Kidney epithelial cell (primary cell): ENCODE data around the gene GLB1L. TPM values are rescaled to one million over a fixed set of nuclear protein-coding genes. Genes with fewer than 3 reads are reported as not detected.

Experiments used
- DNase-seq: peaks from one replicate; pipeline ENCODE4 v3.0.0-alpha.2; 2010; ENCODE audit warnings: low read depth
- H3K27me3 ChIP-seq: 2 replicates; pipeline ENCODE4 v1.6.0; 2011; ENCODE audit warnings: low read length; ENCODE audit not compliant: control insufficient read depth, insufficient read depth
- H3K36me3 ChIP-seq: 2 replicates; pipeline ENCODE4 v1.5.1; 2011; ENCODE audit warnings: low read length; ENCODE audit not compliant: control insufficient read depth, insufficient read depth
- H3K4me3 ChIP-seq: 2 replicates; pipeline ENCODE4 v1.5.1; 2011; ENCODE audit warnings: low read depth, mild to moderate bottlenecking, control low read depth, low read length
- total RNA-seq: library from RNA; depleted of rRNA; stranded (reverse); fragments of >200 nt; gene quantifications from 2 replicates; pipeline ENCODE4 v1.2.3, GENCODE V29; 2015
- TF ChIP-seq, protein P1 (sequence below): IDR thresholded peaks from 2 replicates; pipeline ENCODE4 v1.5.1; 2011; ENCODE audit warnings: mild to moderate bottlenecking, moderate library complexity, low read length, control low read depth, inconsistent platforms; ENCODE audit not compliant: insufficient read depth, poor library complexity, severe bottlenecking

GLB1L gene
- total RNA-seq, 1 donor from 2014 or later, result 19.8 TPM

DNA sequence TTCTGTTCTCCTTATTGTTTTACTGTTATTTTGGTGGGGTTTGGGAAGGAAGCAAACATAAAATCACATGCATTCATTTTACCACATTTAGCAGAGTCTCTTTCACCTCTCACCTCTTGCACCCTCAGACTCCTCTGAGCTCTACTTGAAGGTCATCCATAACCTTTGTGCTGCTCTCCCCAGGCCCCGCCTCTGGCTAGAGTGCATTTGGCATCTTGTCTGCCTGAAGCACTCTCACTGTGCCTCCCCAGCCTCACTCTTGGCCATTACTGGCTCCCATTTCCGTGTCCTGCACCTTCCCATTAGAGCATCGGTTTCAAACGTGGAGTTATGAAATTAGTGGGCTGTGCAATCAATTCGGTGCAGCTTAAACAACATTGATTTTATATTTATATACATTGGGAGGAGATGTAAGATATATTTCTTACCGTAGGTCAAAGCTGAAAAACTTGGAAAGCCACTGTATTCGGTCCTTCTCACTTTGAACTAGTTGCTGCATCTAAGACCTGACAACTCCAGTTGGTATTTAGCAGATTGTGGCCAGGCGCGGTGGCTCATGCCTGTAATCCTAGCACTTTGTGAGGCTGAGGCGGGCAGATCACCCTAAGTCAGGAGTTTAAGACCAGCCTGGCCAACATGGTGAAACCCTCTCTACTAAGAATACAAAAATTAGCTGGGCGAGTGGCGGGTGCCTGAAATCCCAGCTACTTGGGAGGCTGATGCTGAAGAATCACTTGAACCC, 45.6 kb downstream of the GLB1L start:
- TF ChIP-seq, protein P1, sequence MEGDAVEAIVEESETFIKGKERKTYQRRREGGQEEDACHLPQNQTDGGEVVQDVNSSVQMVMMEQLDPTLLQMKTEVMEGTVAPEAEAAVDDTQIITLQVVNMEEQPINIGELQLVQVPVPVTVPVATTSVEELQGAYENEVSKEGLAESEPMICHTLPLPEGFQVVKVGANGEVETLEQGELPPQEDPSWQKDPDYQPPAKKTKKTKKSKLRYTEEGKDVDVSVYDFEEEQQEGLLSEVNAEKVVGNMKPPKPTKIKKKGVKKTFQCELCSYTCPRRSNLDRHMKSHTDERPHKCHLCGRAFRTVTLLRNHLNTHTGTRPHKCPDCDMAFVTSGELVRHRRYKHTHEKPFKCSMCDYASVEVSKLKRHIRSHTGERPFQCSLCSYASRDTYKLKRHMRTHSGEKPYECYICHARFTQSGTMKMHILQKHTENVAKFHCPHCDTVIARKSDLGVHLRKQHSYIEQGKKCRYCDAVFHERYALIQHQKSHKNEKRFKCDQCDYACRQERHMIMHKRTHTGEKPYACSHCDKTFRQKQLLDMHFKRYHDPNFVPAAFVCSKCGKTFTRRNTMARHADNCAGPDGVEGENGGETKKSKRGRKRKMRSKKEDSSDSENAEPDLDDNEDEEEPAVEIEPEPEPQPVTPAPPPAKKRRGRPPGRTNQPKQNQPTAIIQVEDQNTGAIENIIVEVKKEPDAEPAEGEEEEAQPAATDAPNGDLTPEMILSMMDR, result no peak
- Histone ChIP-seq H3K27me3 (no peaks in the 10 kb centered on the region), H3K4me3 (no peak overlapping the region), H3K36me3 (no peaks in the 10 kb centered on the region)
- DNase-seq, result no peak

DNA sequence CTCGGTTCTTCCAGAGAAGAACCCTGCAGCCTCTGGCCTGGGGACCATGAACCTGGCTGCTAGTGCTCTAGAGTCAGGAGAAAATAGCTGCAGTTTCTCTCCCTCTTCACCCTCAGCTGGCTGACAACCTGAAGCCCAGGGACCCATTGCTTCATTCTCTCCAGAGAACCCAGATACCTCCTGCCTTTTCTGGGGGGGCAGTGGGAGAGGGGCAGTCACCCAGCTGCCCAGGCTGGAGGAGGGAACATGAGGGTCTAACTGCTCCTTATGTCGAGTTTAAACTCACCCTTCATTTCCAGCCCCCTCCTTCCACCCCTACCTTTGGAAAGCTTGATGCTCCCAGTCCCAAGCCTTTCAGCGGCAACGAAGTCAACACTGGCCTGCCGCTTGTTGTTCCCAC, 46.3 kb downstream of the GLB1L start:
- H3K36me3 ChIP-seq, result no peaks in the 10 kb centered on the region
- no peaks in the 10 kb centered on the region for H3K27me3 ChIP-seq
- TF ChIP-seq, protein P1, result no peak
- DNase-seq, result no peak
- no peak overlapping the region for H3K4me3 ChIP-seq

DNA sequence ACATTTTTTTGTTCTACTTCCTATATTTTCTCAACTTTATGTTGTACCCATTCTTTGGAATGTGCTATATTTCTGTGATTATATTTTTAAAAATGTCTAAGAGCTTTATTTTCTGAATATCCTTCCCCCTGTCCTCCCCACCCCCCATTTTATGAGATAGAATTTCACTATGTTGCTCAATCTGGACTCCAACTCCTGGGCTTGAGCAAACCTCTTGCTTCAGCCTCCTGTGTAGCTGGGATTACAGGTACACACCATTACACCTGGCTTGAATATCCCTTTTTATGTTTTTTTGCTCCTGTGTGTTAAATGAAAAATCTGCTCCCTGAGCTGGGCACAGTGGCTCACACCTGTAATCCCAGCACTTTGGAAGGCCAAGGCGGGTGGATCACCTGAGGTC, 47.9 kb downstream of the GLB1L start:
- H3K36me3 ChIP-seq, result no peaks in the 10 kb centered on the region

DNA sequence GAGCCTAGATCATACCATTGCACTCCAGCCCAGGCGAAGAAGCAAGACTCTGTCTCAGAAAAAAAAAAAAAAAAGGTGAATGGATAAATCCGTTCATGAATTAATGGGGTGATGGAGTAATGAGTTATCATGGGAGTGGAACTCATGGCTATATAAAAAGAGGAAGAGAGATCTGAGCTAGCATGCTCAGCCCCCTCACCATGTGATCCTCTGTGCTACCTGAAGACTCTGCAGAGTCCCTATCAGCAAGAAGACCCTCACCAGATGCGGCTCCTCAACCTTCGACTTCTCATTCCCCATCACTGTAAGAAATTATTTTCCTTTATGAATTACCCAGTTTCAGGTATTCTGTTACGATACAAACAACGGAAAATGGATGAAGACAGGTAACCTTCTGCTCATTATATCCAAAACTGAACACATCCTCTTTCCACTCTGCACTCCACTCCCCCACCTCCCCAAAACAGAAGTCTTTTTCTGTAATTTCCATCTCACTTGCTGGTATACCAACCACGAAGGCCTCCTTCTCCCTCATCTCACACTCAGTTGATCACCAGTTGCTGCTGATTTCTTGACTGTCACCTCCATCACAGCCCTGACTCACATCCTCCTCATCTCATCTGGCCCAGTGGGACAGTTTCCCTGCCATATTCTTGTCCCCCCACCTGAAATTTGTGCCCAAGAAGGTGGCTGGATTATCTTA, 58.3 kb downstream of the GLB1L start:
- no peak overlapping the region for H3K4me3 ChIP-seq
- no peaks in the 10 kb centered on the region for H3K27me3 ChIP-seq
- peaks cover 2% of the 10 kb centered on the region for H3K36me3 ChIP-seq
- no peak for DNase-seq
- TF ChIP-seq, protein P1, result no peak

More for the DNA sequence above, 47.9 kb downstream of the GLB1L start:
- H3K27me3 ChIP-seq, result no peaks in the 10 kb centered on the region
- H3K4me3 ChIP-seq, result no peak overlapping the region
- TF ChIP-seq, protein P1, result no peak
- DNase-seq, result no peak

Other genes with a start within 250 kb of the GLB1L start
- 0.07 TPM in 1 of 2 replicates, not detected in the other for gene CFAP65, start 203.9 kb downstream of the GLB1L start, total RNA-seq
- not detected in 2 replicates for gene IHH, start 184.5 kb downstream of the GLB1L start, total RNA-seq
- 16.1 and 19.1 TPM in 2 replicates for gene NHEJ1, start 84.6 kb downstream of the GLB1L start, total RNA-seq
- 0.84 and 1.2 TPM in 2 replicates for gene SLC23A3, start 75.4 kb downstream of the GLB1L start, total RNA-seq
- 54.2 and 55.3 TPM in 2 replicates for gene CNPPD1, start 68.5 kb downstream of the GLB1L start, total RNA-seq
- gene RETREG2, start 67.2 kb downstream of the GLB1L start, total RNA-seq, result 95.2 and 111 TPM in 2 replicates
- gene ZFAND2B, start 38.7 kb downstream of the GLB1L start, total RNA-seq, result 44.3 and 48.2 TPM in 2 replicates
- gene ABCB6, start 26.5 kb downstream of the GLB1L start, total RNA-seq, result 5.8 and 7.3 TPM in 2 replicates
- gene ATG9A, start 15.8 kb downstream of the GLB1L start, total RNA-seq, result 46.1 and 58.0 TPM in 2 replicates
- gene ANKZF1, start 15.6 kb downstream of the GLB1L start, total RNA-seq, result 43.5 and 52.3 TPM in 2 replicates
- gene STK16, start within 50 bp of the GLB1L start, total RNA-seq, result 17.7 and 30.0 TPM in 2 replicates
- not detected in 2 replicates for gene TUBA4B, start 7.8 kb upstream of the GLB1L start, total RNA-seq
- gene TUBA4A, start 8.5 kb upstream of the GLB1L start, total RNA-seq, result 78.7 and 116 TPM in 2 replicates
- 60.9 and 62.6 TPM in 2 replicates for gene DNAJB2, start 33.9 kb upstream of the GLB1L start, total RNA-seq
- gene PTPRN, start 64.0 kb upstream of the GLB1L start, total RNA-seq, result 2.5 and 3.8 TPM in 2 replicates
- not detected in 2 replicates for gene RESP18, start 87.3 kb upstream of the GLB1L start, total RNA-seq
- 50.2 and 62.7 TPM in 2 replicates for gene DNPEP, start 142.5 kb upstream of the GLB1L start, total RNA-seq
- 0.55 and 0.79 TPM in 2 replicates for gene DES, start 172.9 kb upstream of the GLB1L start, total RNA-seq
- 6.5 and 9.9 TPM in 2 replicates for gene SPEG, start 189.4 kb upstream of the GLB1L start, total RNA-seq